OCI-LY7 (cell line): ENCODE results near the gene RNF40. TPM values are rescaled to one million over a fixed set of nuclear protein-coding genes. Genes with fewer than 3 reads are reported as not detected.

Experiments
- BruUV-seq: library from RNA; stranded (reverse); fragments of 400-500 nt; replicated peaks from 2 replicates; lab custom pipeline; 2021; lab: Mats Ljungman, UMichigan
- CTCF ChIA-PET: fragments of 300-600 bp; sonication (Branson Sonifier 250); formaldehyde crosslinking; loops from one replicate; lab custom pipeline; 2022; ENCODE audit warnings: antibody characterized with exemption; ENCODE audit not compliant: unreplicated experiment; lab: Charles Lee
- POLR2A ChIA-PET: fragments of 300-600 bp; sonication (Branson Sonifier 250); formaldehyde crosslinking; loops from one replicate; lab custom pipeline; 2022; ENCODE audit warnings: antibody characterized with exemption; lab: Charles Lee
- DNase-seq: peaks from one replicate; pipeline ENCODE4 v3.0.0-alpha.2; 2015; ENCODE audit warnings: low spot score
- H2AFZ ChIP-seq: fragments of 200-600 bp; sonication (generic), shearing (Covaris generic); 2 replicates; pipeline ENCODE4 v1.6.1; 2014; ENCODE audit warnings: mild to moderate bottlenecking, antibody characterized with exemption, low read length, moderate library complexity
- H3K27ac ChIP-seq: fragments of 200-600 bp; sonication (generic); 2 replicates; pipeline ENCODE4 v1.5.1; 2014; ENCODE audit warnings: mixed run types, low read depth, mild to moderate bottlenecking, moderate library complexity, low read length, inconsistent platforms; ENCODE audit not compliant: poor library complexity, severe bottlenecking
- H3K36me3 ChIP-seq: fragments of 200-600 bp; sonication (generic); 2 replicates; pipeline ENCODE4 v1.6.1; 2014; ENCODE audit warnings: mild to moderate bottlenecking, antibody characterized with exemption, low read length, moderate library complexity, mixed read lengths; ENCODE audit not compliant: insufficient read depth
- H3K4me1 ChIP-seq: fragments of 200-600 bp; sonication (generic); 2 replicates; pipeline ENCODE4 v1.5.1; 2014; ENCODE audit warnings: mild to moderate bottlenecking, low read length; ENCODE audit not compliant: insufficient read depth, poor library complexity, severe bottlenecking
- H3K4me2 ChIP-seq: fragments of 200-600 bp; sonication (generic); 2 replicates; pipeline ENCODE4 v1.6.1; 2014; ENCODE audit warnings: mild to moderate bottlenecking, low read length
- H3K4me3 ChIP-seq: fragments of 200-600 bp; sonication (generic); 2 replicates; pipeline ENCODE4 v1.5.1; 2014; ENCODE audit warnings: mild to moderate bottlenecking, low read depth, low read length; ENCODE audit not compliant: poor library complexity, severe bottlenecking
- H3K79me2 ChIP-seq: fragments of 200-600 bp; sonication (generic); 2 replicates; pipeline ENCODE4 v1.6.1; 2016; ENCODE audit warnings: low read depth, mild to moderate bottlenecking, low read length, moderate library complexity, mixed read lengths; ENCODE audit not compliant: insufficient read depth
- H3K9me2 ChIP-seq: fragments of 200-600 bp; sonication (generic); 2 replicates; pipeline ENCODE4 v1.6.1; 2016; ENCODE audit warnings: mild to moderate bottlenecking, low read length, mixed read lengths; ENCODE audit not compliant: insufficient read depth
- H3K9me3 ChIP-seq: fragments of 200-600 bp; sonication (generic); 2 replicates; pipeline ENCODE4 v1.6.1; 2014; ENCODE audit warnings: mild to moderate bottlenecking, mixed run types, low read length, mixed read lengths
- H4K20me1 ChIP-seq: fragments of 200-600 bp; sonication (generic); 2 replicates; pipeline ENCODE4 v1.6.1; 2014; ENCODE audit warnings: mild to moderate bottlenecking, antibody characterized with exemption, low read length, moderate library complexity, mixed read lengths; ENCODE audit not compliant: insufficient read depth
- CTCF ChIP-seq: fragments of 200-600 bp; sonication (generic); conservative IDR thresholded peaks from 2 replicates; pipeline ENCODE4 v1.5.1; 2014; ENCODE audit warnings: mild to moderate bottlenecking, antibody characterized with exemption, low read length, moderate library complexity, mixed read lengths
- EZH2phosphoT487 ChIP-seq: fragments of 200-600 bp; sonication (generic); IDR thresholded peaks from 2 replicates; pipeline ENCODE4 v1.6.1; 2018; ENCODE audit warnings: low read depth, borderline replicate concordance, mild to moderate bottlenecking, mixed run types, antibody characterized with exemption, low read length, moderate library complexity, mixed read lengths
- intact Hi-C: fragments of 100-400 bp; cut with micrococcal nuclease; formaldehyde crosslinking; loops from one replicate; pipeline ENCODE4 v1.10.0; 2022; ENCODE audit not compliant: unreplicated experiment
- total RNA-seq, 2 experiments: library from RNA; depleted of rRNA in 1 of 2; stranded (reverse); fragments of >200 nt in 1 of 2; shearing (Covaris generic) in 1 of 2; gene quantifications; 2 replicates each; pipeline ENCODE4 v1.2.3, GENCODE V29; 2014 to 2022

Gene RNF40
- total RNA-seq, 2 experiments from 2014 or later: 70.5 to 108 TPM

DNA sequence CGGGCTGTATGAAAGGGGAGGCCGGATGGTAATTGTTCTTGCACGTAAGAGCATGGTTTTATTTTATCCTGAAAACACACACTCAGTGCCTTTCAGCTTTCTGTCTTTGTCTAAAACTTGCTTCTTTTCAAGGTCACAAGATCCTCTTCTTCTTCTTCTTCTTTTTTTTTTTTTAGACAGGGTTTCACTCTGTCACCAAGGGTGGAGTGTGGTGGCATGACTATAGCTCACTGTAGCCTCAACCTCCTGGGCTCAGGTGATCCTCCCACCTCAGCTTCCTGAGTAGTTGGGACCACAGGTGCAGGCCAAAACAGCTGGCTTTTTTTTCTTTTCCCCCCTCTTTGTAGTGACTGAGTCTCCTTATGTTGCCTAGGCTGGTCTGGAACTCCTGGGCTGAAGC, 40.8 kb downstream of the RNF40 start:
- no peak overlapping the region for H3K4me3 ChIP-seq
- H3K4me2 ChIP-seq: no peak overlapping the region
- H3K36me3 ChIP-seq: no peaks in the 10 kb centered on the region
- H4K20me1 ChIP-seq: no peaks in the 10 kb centered on the region
- H3K4me1 ChIP-seq: peaks cover 4% of the 10 kb centered on the region
- H3K79me2 ChIP-seq: no peaks in the 10 kb centered on the region
- ChIA-PET CTCF (no interaction called here), POLR2A (interaction anchor here (0.9 to 1.4 kb wide), 3 partner anchors 11 to 42 kb away, joined by 3 to 5 read pairs (median 3); no protein-coding TSS in a partner anchor)
- H3K9me2 ChIP-seq: no peaks in the 10 kb centered on the region
- TF ChIP-seq EZH2phosphoT487 (no peak), CTCF (no peak)
- no peak overlapping the region for H3K27ac ChIP-seq
- H2AFZ ChIP-seq: no peak overlapping the region
- no peak for DNase-seq
- no TSS peak for BruUV-seq
- H3K9me3 ChIP-seq: no peaks in the 10 kb centered on the region
- intact Hi-C loops: no loop called here

DNA sequence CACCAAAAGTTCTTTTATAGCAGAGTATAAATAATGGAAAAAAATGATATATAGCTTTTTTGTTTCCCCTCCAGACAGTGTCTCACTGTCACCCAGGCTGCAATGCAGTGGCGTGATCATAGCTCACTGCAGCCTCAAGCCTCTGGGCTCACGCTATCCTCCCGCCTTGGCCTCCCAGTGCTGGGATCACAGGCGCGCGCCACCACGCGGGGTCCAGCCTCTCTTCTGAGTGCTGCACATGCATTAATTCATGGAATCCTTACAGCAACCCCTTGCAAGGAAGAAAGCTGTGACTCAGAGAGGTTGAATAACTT, 42.9 kb downstream of the RNF40 start:
- Histone ChIP-seq H3K27ac (no peak overlapping the region), H3K9me3 (no peaks in the 10 kb centered on the region), H3K36me3 (no peaks in the 10 kb centered on the region), H3K79me2 (no peaks in the 10 kb centered on the region), H3K9me2 (no peaks in the 10 kb centered on the region), H4K20me1 (no peaks in the 10 kb centered on the region), H3K4me3 (peak overlapping the region; percentile 20), H3K4me2 (no peak overlapping the region), H2AFZ (peak overlapping the region; percentile 75; the same call in 1 of the 2 replicates), H3K4me1 (peaks cover 4% of the 10 kb centered on the region)
- ChIA-PET POLR2A (interaction anchor here (0.7 to 1.2 kb wide), 2 partner anchors 9 to 92 kb away, joined by 3 read pairs; no protein-coding TSS in a partner anchor), CTCF (interaction anchor here (0.6 kb wide), 1 partner anchor 138 kb away, joined by 4 read pairs; no protein-coding TSS in a partner anchor)
- BruUV-seq: no TSS peak
- intact Hi-C loops: no loop called here
- TF ChIP-seq EZH2phosphoT487: no peak
- DNase-seq: no peak

DNA sequence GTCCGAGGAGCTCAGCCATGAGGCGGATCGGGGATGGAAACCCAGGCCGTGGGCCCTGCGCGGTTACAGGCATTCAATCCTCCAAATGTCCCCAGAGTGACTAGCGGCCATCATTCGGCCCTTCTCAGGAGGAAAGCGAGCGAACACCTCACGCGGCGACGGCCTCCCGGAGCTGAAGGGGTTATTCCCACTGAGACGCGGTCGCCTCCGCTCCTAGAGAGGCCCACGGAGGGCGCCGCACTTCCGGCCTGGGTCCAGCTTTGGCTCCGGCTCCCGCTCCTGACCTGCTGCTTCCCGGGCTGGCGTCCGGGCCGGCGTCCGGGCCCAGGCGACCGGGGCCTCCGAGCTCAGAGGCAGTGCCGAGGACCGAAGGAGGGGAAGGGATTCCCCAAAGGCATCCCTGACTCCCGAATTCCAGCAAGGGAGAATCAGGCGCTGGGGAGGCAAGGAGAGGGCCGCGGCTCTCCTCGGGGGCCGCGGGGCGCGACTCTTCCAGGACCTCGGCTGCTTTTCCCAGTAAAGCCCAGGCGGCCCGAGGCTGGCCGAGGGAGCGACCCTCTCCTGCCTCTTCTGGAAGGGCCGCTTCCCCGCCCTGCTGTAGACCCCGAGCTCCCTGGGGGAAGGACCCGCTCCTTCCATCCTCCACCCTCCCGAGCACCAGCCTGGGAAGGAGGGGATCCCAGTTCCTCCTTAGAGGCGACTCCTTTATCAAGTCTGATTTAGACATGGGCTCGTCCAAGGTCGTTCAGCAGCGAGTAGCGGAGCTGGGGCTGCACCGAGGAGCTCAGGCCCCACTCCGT, 43.4 kb downstream of the RNF40 start:
- no peak for DNase-seq
- TF ChIP-seq EZH2phosphoT487: no peak
- no peak for TF ChIP-seq CTCF
- intact Hi-C loops: no loop called here
- no peaks in the 10 kb centered on the region for H4K20me1 ChIP-seq
- CTCF ChIA-PET: interaction anchor here (0.6 kb wide), 1 partner anchor 137 kb away, joined by 4 read pairs; no protein-coding TSS in a partner anchor
- POLR2A ChIA-PET: interaction anchor here (0.7 to 1.2 kb wide), 2 partner anchors 8 to 91 kb away, joined by 3 read pairs; no protein-coding TSS in a partner anchor
- H3K4me3 ChIP-seq: peak overlapping the region; percentile 20
- peak overlapping the region; percentile 18; the same call in 1 of the 2 replicates for H3K4me2 ChIP-seq
- no peaks in the 10 kb centered on the region for H3K9me3 ChIP-seq
- H2AFZ ChIP-seq: peak overlapping the region; percentile 75; the same call in 1 of the 2 replicates
- no peaks in the 10 kb centered on the region for H3K36me3 ChIP-seq
- no peak overlapping the region for H3K27ac ChIP-seq
- H3K4me1 ChIP-seq: peaks cover 4% of the 10 kb centered on the region
- no peaks in the 10 kb centered on the region for H3K9me2 ChIP-seq
- H3K79me2 ChIP-seq: no peaks in the 10 kb centered on the region
- BruUV-seq: no TSS peak
